WTC11 (cell line): Measurements from ENCODE around the gene LMOD1. TPM values are rescaled to one million over a fixed set of nuclear protein-coding genes. Genes with fewer than 3 reads are reported as not detected.
A peak's percentile ranks its signal among the peaks of the same experiment; 100 is the strongest.

Experiments
- ATAC-seq: fragments of 200-7000 bp; cut with Tn5 transposase; 2 replicates; pipeline ENCODE4 v1.10.0; 2021; ENCODE audit warnings: mild to moderate bottlenecking, moderate library complexity
- CTCF ChIA-PET: fragments of 300-600 bp; sonication (Branson Sonifier 250); formaldehyde crosslinking; loops from one replicate; lab custom pipeline; 2021; ENCODE audit warnings: antibody characterized with exemption; lab: Charles Lee
- POLR2A ChIA-PET: fragments of 350-600 bp; sonication (Branson Sonifier 250); formaldehyde crosslinking; loops from one replicate; lab custom pipeline; 2021; ENCODE audit warnings: antibody characterized with exemption; lab: Charles Lee
- DNase-seq: peaks from one replicate; pipeline ENCODE4 v3.0.0; 2021; ENCODE audit warnings: low spot score
- H3K27ac Mint-ChIP-seq: 2 replicates; pipeline ENCODE4 v1.8.0; 2021; ENCODE audit warnings: mixed read lengths
- H3K27me3 Mint-ChIP-seq: 2 replicates; pipeline ENCODE4 v1.8.0; 2021; ENCODE audit warnings: low read depth, mild to moderate bottlenecking, moderate library complexity, mixed read lengths
- H3K36me3 Mint-ChIP-seq: 2 replicates; pipeline ENCODE4 v1.8.0; 2021; ENCODE audit warnings: mixed read lengths
- H3K4me1 Mint-ChIP-seq: 2 replicates; pipeline ENCODE4 v1.8.0; 2022; ENCODE audit warnings: mixed read lengths
- H3K4me3 Mint-ChIP-seq: 2 replicates; pipeline ENCODE4 v1.8.0; 2021; ENCODE audit warnings: mild to moderate bottlenecking, moderate library complexity, mixed read lengths
- H3K9me3 Mint-ChIP-seq: 2 replicates; pipeline ENCODE4 v1.8.0; 2021; ENCODE audit warnings: mixed read lengths
- CTCF ChIP-seq: fragments of 200-600 bp; IDR thresholded peaks from 2 replicates; pipeline ENCODE4 v1.8.0; 2022; ENCODE audit warnings: antibody characterized with exemption
- FOXJ3 ChIP-seq: sonication (generic); formaldehyde crosslinking; IDR thresholded peaks from 2 replicates; pipeline ENCODE4 v1.9.0; 2021; ENCODE audit warnings: missing genetic modification reagents, mild to moderate bottlenecking, borderline replicate concordance
- OVOL2 ChIP-seq: fragments of 250-450 bp; sonication (Bioruptor Pico); IDR thresholded peaks from 2 replicates; pipeline ENCODE4 v1.9.0; 2021; ENCODE audit warnings: mild to moderate bottlenecking, borderline replicate concordance
- RORB ChIP-seq: fragments of 250-450 bp; sonication (Bioruptor Pico); IDR thresholded peaks from 2 replicates; pipeline ENCODE4 v1.9.0; 2021; ENCODE audit warnings: mild to moderate bottlenecking
- SOX15 ChIP-seq: fragments of 250-450 bp; sonication (Bioruptor Pico); IDR thresholded peaks from 2 replicates; pipeline ENCODE4 v1.9.0; 2021; ENCODE audit warnings: mild to moderate bottlenecking
- SP1 ChIP-seq: sonication (generic); formaldehyde crosslinking; conservative IDR thresholded peaks from 2 replicates; pipeline ENCODE4 v1.8.1; 2022; ENCODE audit warnings: missing genetic modification reagents
- ZNF121 ChIP-seq: sonication (generic); formaldehyde crosslinking; IDR thresholded peaks from 2 replicates; pipeline ENCODE4 v1.8.0; 2023; ENCODE audit warnings: missing genetic modification reagents
- ZNF232 ChIP-seq: sonication (generic); formaldehyde crosslinking; IDR thresholded peaks from 2 replicates; pipeline ENCODE4 v1.8.0; 2022; ENCODE audit warnings: mild to moderate bottlenecking, missing genetic modification reagents
- ZNF416 ChIP-seq: fragments of 250-450 bp; sonication (Bioruptor Pico); IDR thresholded peaks from 2 replicates; pipeline ENCODE4 v1.9.0; 2021; ENCODE audit warnings: mild to moderate bottlenecking, inconsistent platforms
- total RNA-seq: library from RNA; stranded (reverse); gene quantifications from 3 replicates; pipeline ENCODE4 v1.2.3, GENCODE V29; 2021
- TF ChIP-seq, protein P1 (sequence below): fragments of 250-450 bp; sonication (Bioruptor Pico); IDR thresholded peaks from 2 replicates; pipeline ENCODE4 v1.8.0; 2021; ENCODE audit warnings: mild to moderate bottlenecking
- TF ChIP-seq, protein P2 (sequence below): sonication (generic); formaldehyde crosslinking; IDR thresholded peaks from 2 replicates; pipeline ENCODE4 v1.8.0; 2023; ENCODE audit warnings: missing genetic modification reagents, mild to moderate bottlenecking, borderline replicate concordance
- TF ChIP-seq, protein P3 (sequence below): fragments of 250-450 bp; sonication (Bioruptor Pico); IDR thresholded peaks from 2 replicates; pipeline ENCODE4 v1.9.0; 2021; ENCODE audit warnings: mild to moderate bottlenecking
- TF ChIP-seq, protein P4 (sequence below): sonication (generic); formaldehyde crosslinking; IDR thresholded peaks from 2 replicates; pipeline ENCODE4 v1.8.1; 2022; ENCODE audit warnings: mild to moderate bottlenecking, moderate library complexity, missing genetic modification reagents

LMOD1 gene
- total RNA-seq, 1 experiment from 2014 or later = 1.5 TPM

DNA sequence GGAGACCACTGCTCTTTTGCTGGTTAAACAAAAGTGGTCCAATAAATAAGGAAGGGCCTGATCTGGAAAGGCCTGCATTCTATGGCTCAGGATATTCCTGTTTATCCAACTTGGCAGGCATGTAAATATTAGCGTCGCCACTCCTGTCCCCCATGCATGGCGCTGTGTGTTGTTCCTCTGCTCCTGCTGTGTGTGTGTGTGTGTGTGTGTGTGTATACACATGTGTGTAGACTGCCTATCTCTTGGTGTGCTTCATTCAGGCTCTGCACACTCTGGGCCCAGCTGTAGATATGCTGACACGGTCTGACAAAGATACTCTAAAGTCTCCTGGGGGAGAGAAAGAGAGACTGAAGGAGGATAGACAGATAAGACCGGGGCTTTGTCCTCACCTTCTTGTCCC is 6.8 kb downstream of the LMOD1 start:
- CTCF ChIA-PET = interaction anchor here (0.9 to 1.8 kb wide), 4 partner anchors 23 to 67 kb away, joined by 3 to 12 read pairs (median 8); no protein-coding TSS in a partner anchor
- POLR2A ChIA-PET = no interaction called here
- H3K9me3 Mint-ChIP-seq = no peaks in the 10 kb centered on the region
- H3K4me1 Mint-ChIP-seq = peaks cover 16% of the 10 kb centered on the region
- no peaks in the 10 kb centered on the region for H3K36me3 Mint-ChIP-seq
- TF ChIP-seq FOXJ3 (CRISPR knock-in tag) (no peak), SOX15 (no peak), RORB (no peak), OVOL2 (CRISPR knock-in tag) (no peak)
- TF ChIP-seq, protein P1, sequence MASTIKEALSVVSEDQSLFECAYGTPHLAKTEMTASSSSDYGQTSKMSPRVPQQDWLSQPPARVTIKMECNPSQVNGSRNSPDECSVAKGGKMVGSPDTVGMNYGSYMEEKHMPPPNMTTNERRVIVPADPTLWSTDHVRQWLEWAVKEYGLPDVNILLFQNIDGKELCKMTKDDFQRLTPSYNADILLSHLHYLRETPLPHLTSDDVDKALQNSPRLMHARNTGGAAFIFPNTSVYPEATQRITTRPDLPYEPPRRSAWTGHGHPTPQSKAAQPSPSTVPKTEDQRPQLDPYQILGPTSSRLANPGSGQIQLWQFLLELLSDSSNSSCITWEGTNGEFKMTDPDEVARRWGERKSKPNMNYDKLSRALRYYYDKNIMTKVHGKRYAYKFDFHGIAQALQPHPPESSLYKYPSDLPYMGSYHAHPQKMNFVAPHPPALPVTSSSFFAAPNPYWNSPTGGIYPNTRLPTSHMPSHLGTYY (CRISPR knock-in tag) = no peak
- H3K27ac Mint-ChIP-seq = peak overlapping the region; percentile 13; the same call in 1 of the 2 replicates
- DNase-seq (no peak), ATAC-seq (no peak)
- no peak overlapping the region for H3K4me3 Mint-ChIP-seq
- H3K27me3 Mint-ChIP-seq = peaks cover 2% of the 10 kb centered on the region; the same call in 1 of the 2 replicates

GRCh38 chr1:201939148-201939547 is 7.2 kb downstream of the LMOD1 start:
- POLR2A ChIA-PET = no interaction called here
- ATAC-seq = no peak

More at GRCh38 chr1:201939148-201939547, 7.2 kb downstream of the LMOD1 start:
- Mint-ChIP-seq H3K4me1 (peaks cover 16% of the 10 kb centered on the region), H3K27ac (no peak overlapping the region), H3K9me3 (no peaks in the 10 kb centered on the region), H3K27me3 (peaks cover 2% of the 10 kb centered on the region; the same call in 1 of the 2 replicates)
- CTCF ChIA-PET = interaction anchor here (1.2 to 1.8 kb wide), 2 partner anchors 44 to 67 kb away, joined by 5 to 10 read pairs; no protein-coding TSS in a partner anchor
- no peak for DNase-seq
- no peak for TF ChIP-seq FOXJ3 (CRISPR knock-in tag)
- no peak for TF ChIP-seq ZNF232
- TF ChIP-seq SP1 = no peak
- TF ChIP-seq CTCF = no peak
- no peak for TF ChIP-seq ZNF121 (CRISPR knock-in tag)
- no peak for TF ChIP-seq ZNF416 (CRISPR knock-in tag)
- TF ChIP-seq, protein P2, sequence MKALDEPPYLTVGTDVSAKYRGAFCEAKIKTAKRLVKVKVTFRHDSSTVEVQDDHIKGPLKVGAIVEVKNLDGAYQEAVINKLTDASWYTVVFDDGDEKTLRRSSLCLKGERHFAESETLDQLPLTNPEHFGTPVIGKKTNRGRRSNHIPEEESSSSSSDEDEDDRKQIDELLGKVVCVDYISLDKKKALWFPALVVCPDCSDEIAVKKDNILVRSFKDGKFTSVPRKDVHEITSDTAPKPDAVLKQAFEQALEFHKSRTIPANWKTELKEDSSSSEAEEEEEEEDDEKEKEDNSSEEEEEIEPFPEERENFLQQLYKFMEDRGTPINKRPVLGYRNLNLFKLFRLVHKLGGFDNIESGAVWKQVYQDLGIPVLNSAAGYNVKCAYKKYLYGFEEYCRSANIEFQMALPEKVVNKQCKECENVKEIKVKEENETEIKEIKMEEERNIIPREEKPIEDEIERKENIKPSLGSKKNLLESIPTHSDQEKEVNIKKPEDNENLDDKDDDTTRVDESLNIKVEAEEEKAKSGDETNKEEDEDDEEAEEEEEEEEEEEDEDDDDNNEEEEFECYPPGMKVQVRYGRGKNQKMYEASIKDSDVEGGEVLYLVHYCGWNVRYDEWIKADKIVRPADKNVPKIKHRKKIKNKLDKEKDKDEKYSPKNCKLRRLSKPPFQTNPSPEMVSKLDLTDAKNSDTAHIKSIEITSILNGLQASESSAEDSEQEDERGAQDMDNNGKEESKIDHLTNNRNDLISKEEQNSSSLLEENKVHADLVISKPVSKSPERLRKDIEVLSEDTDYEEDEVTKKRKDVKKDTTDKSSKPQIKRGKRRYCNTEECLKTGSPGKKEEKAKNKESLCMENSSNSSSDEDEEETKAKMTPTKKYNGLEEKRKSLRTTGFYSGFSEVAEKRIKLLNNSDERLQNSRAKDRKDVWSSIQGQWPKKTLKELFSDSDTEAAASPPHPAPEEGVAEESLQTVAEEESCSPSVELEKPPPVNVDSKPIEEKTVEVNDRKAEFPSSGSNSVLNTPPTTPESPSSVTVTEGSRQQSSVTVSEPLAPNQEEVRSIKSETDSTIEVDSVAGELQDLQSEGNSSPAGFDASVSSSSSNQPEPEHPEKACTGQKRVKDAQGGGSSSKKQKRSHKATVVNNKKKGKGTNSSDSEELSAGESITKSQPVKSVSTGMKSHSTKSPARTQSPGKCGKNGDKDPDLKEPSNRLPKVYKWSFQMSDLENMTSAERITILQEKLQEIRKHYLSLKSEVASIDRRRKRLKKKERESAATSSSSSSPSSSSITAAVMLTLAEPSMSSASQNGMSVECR = no peak
- TF ChIP-seq, protein P3, sequence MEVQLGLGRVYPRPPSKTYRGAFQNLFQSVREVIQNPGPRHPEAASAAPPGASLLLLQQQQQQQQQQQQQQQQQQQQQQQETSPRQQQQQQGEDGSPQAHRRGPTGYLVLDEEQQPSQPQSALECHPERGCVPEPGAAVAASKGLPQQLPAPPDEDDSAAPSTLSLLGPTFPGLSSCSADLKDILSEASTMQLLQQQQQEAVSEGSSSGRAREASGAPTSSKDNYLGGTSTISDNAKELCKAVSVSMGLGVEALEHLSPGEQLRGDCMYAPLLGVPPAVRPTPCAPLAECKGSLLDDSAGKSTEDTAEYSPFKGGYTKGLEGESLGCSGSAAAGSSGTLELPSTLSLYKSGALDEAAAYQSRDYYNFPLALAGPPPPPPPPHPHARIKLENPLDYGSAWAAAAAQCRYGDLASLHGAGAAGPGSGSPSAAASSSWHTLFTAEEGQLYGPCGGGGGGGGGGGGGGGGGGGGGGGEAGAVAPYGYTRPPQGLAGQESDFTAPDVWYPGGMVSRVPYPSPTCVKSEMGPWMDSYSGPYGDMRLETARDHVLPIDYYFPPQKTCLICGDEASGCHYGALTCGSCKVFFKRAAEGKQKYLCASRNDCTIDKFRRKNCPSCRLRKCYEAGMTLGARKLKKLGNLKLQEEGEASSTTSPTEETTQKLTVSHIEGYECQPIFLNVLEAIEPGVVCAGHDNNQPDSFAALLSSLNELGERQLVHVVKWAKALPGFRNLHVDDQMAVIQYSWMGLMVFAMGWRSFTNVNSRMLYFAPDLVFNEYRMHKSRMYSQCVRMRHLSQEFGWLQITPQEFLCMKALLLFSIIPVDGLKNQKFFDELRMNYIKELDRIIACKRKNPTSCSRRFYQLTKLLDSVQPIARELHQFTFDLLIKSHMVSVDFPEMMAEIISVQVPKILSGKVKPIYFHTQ (CRISPR knock-in tag) = no peak
- TF ChIP-seq, protein P4, sequence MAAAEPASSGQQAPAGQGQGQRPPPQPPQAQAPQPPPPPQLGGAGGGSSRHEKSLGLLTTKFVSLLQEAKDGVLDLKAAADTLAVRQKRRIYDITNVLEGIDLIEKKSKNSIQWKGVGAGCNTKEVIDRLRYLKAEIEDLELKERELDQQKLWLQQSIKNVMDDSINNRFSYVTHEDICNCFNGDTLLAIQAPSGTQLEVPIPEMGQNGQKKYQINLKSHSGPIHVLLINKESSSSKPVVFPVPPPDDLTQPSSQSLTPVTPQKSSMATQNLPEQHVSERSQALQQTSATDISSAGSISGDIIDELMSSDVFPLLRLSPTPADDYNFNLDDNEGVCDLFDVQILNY (CRISPR knock-in tag) = no peak
- TF ChIP-seq, all 79 proteins: peak for 0
- no peak overlapping the region for H3K4me3 Mint-ChIP-seq
- H3K36me3 Mint-ChIP-seq = no peaks in the 10 kb centered on the region
